WTC11 (cell line): ENCODE results near the gene MORN1. TPM values are rescaled to one million over a fixed set of nuclear protein-coding genes. Genes with fewer than 3 reads are reported as not detected.

Experiments used
- ATAC-seq: fragments of 200-7000 bp; cut with Tn5 transposase; 2 replicates; pipeline ENCODE4 v1.10.0; 2021; ENCODE audit warnings: mild to moderate bottlenecking, moderate library complexity
- CTCF ChIA-PET: fragments of 300-600 bp; sonication (Branson Sonifier 250); formaldehyde crosslinking; loops from one replicate; lab custom pipeline; 2021; ENCODE audit warnings: antibody characterized with exemption; lab: Charles Lee
- POLR2A ChIA-PET: fragments of 350-600 bp; sonication (Branson Sonifier 250); formaldehyde crosslinking; loops from one replicate; lab custom pipeline; 2021; ENCODE audit warnings: antibody characterized with exemption; lab: Charles Lee
- DNase-seq: peaks from one replicate; pipeline ENCODE4 v3.0.0; 2021; ENCODE audit warnings: low spot score
- H3K27ac Mint-ChIP-seq: 2 replicates; pipeline ENCODE4 v1.8.0; 2021; ENCODE audit warnings: mixed read lengths
- H3K27me3 Mint-ChIP-seq: 2 replicates; pipeline ENCODE4 v1.8.0; 2021; ENCODE audit warnings: low read depth, mild to moderate bottlenecking, moderate library complexity, mixed read lengths
- H3K36me3 Mint-ChIP-seq: 2 replicates; pipeline ENCODE4 v1.8.0; 2021; ENCODE audit warnings: mixed read lengths
- H3K4me1 Mint-ChIP-seq: 2 replicates; pipeline ENCODE4 v1.8.0; 2022; ENCODE audit warnings: mixed read lengths
- H3K4me3 Mint-ChIP-seq: 2 replicates; pipeline ENCODE4 v1.8.0; 2021; ENCODE audit warnings: mild to moderate bottlenecking, moderate library complexity, mixed read lengths
- H3K9me3 Mint-ChIP-seq: 2 replicates; pipeline ENCODE4 v1.8.0; 2021; ENCODE audit warnings: mixed read lengths
- ARID4B ChIP-seq: sonication (generic); formaldehyde crosslinking; IDR thresholded peaks from 2 replicates; pipeline ENCODE4 v1.8.0; 2023; ENCODE audit warnings: missing genetic modification reagents, mild to moderate bottlenecking, borderline replicate concordance
- ATF1 ChIP-seq: sonication (generic); formaldehyde crosslinking; IDR thresholded peaks from 2 replicates; pipeline ENCODE4 v1.8.1; 2023; ENCODE audit warnings: mild to moderate bottlenecking, moderate library complexity, missing genetic modification reagents
- CDX4 ChIP-seq: fragments of 250-450 bp; sonication (Bioruptor Pico); IDR thresholded peaks from 2 replicates; pipeline ENCODE4 v1.9.0; 2021; ENCODE audit warnings: moderate library complexity, mild to moderate bottlenecking, inconsistent platforms, borderline replicate concordance
- CREB1 ChIP-seq: sonication (generic); formaldehyde crosslinking; IDR thresholded peaks from 2 replicates; pipeline ENCODE4 v1.8.0; 2023; ENCODE audit warnings: mild to moderate bottlenecking, missing genetic modification reagents
- E2F5 ChIP-seq: sonication (generic); formaldehyde crosslinking; IDR thresholded peaks from 2 replicates; pipeline ENCODE4 v1.8.1; 2022; ENCODE audit warnings: mild to moderate bottlenecking, moderate library complexity, missing genetic modification reagents
- ELF4 ChIP-seq: sonication (generic); formaldehyde crosslinking; IDR thresholded peaks from 2 replicates; pipeline ENCODE4 v1.8.1; 2022; ENCODE audit warnings: low read depth, mild to moderate bottlenecking, moderate library complexity, missing genetic modification reagents
- ERG ChIP-seq: fragments of 250-450 bp; sonication (Bioruptor Pico); IDR thresholded peaks from 2 replicates; pipeline ENCODE4 v1.8.0; 2021; ENCODE audit warnings: mild to moderate bottlenecking
- ESRRA ChIP-seq: sonication (generic); formaldehyde crosslinking; IDR thresholded peaks from 2 replicates; pipeline ENCODE4 v1.8.1; 2022; ENCODE audit warnings: mild to moderate bottlenecking, missing genetic modification reagents, borderline replicate concordance
- ETV6 ChIP-seq: sonication (generic); formaldehyde crosslinking; IDR thresholded peaks from 2 replicates; pipeline ENCODE4 v1.8.1; 2022; ENCODE audit warnings: mild to moderate bottlenecking, missing genetic modification reagents
- FOXP4 ChIP-seq: sonication (generic); formaldehyde crosslinking; IDR thresholded peaks from 2 replicates; pipeline ENCODE4 v1.8.0; 2022; ENCODE audit warnings: mild to moderate bottlenecking, missing genetic modification reagents
- GABPB1 ChIP-seq: sonication (generic); formaldehyde crosslinking; IDR thresholded peaks from 2 replicates; pipeline ENCODE4 v1.8.1; 2023; ENCODE audit warnings: mild to moderate bottlenecking, missing genetic modification reagents
- GRHL2 ChIP-seq: fragments of 250-450 bp; sonication (Bioruptor Pico); IDR thresholded peaks from 2 replicates; pipeline ENCODE4 v1.8.0; 2022; ENCODE audit warnings: mild to moderate bottlenecking, moderate library complexity; ENCODE audit not compliant: insufficient replicate concordance, severe bottlenecking
- KAT7 ChIP-seq: sonication (generic); formaldehyde crosslinking; IDR thresholded peaks from 2 replicates; pipeline ENCODE4 v1.8.1; 2023; ENCODE audit warnings: missing genetic modification reagents, mild to moderate bottlenecking, borderline replicate concordance
- NR3C1 ChIP-seq: sonication (generic); formaldehyde crosslinking; conservative IDR thresholded peaks from 2 replicates; pipeline ENCODE4 v1.8.1; 2023; ENCODE audit warnings: low read depth, mild to moderate bottlenecking, missing genetic modification reagents
- SMAD4 ChIP-seq: sonication (generic); formaldehyde crosslinking; IDR thresholded peaks from 2 replicates; pipeline ENCODE4 v1.8.0; 2022; ENCODE audit warnings: mild to moderate bottlenecking, missing genetic modification reagents
- STAT6 ChIP-seq: sonication (generic); formaldehyde crosslinking; conservative IDR thresholded peaks from 2 replicates; pipeline ENCODE4 v1.8.1; 2023; ENCODE audit warnings: mild to moderate bottlenecking, low read depth, missing genetic modification reagents, moderate library complexity
- TEAD1 ChIP-seq: sonication (generic); formaldehyde crosslinking; IDR thresholded peaks from 2 replicates; pipeline ENCODE4 v1.8.0; 2022; ENCODE audit warnings: mild to moderate bottlenecking, missing genetic modification reagents
- TP53 ChIP-seq: sonication (generic); formaldehyde crosslinking; IDR thresholded peaks from 2 replicates; pipeline ENCODE4 v1.8.1; 2023; ENCODE audit warnings: mild to moderate bottlenecking, missing genetic modification reagents
- USF1 ChIP-seq: sonication (generic); formaldehyde crosslinking; IDR thresholded peaks from 2 replicates; pipeline ENCODE4 v1.8.0; 2022; ENCODE audit warnings: mild to moderate bottlenecking, missing genetic modification reagents
- ZNF317 ChIP-seq: sonication (generic); formaldehyde crosslinking; IDR thresholded peaks from 2 replicates; pipeline ENCODE4 v1.8.1; 2023; ENCODE audit warnings: low read depth, mild to moderate bottlenecking, moderate library complexity, missing genetic modification reagents, borderline replicate concordance
- ZNF396 ChIP-seq: fragments of 250-450 bp; sonication (Bioruptor Pico); IDR thresholded peaks from 2 replicates; pipeline ENCODE4 v1.8.0; 2021; ENCODE audit warnings: mild to moderate bottlenecking, moderate library complexity, borderline replicate concordance
- ZNF423 ChIP-seq: fragments of 250-450 bp; sonication (Bioruptor Pico); IDR thresholded peaks from 2 replicates; pipeline ENCODE4 v2.1.2; 2022; ENCODE audit warnings: mild to moderate bottlenecking, moderate library complexity
- ZNF671 ChIP-seq: fragments of 250-450 bp; sonication (Bioruptor Pico); IDR thresholded peaks from 2 replicates; pipeline ENCODE4 v1.8.0; 2021; ENCODE audit warnings: mild to moderate bottlenecking
- total RNA-seq: library from RNA; stranded (reverse); gene quantifications from 3 replicates; pipeline ENCODE4 v1.2.3, GENCODE V29; 2021

The MORN1 gene
- total RNA-seq, 1 experiment from 2014 or later = 14.5 TPM

GRCh38 chr1:2288311-2288710 is 103.0 kb downstream of the MORN1 start:
- TF ChIP-seq ESRRA (no peak), ATF1 (CRISPR knock-in tag) (no peak), ZNF317 (CRISPR knock-in tag) (no peak), TP53 (CRISPR knock-in tag) (no peak), CDX4 (CRISPR knock-in tag) (no peak), SMAD4 (CRISPR knock-in tag) (no peak), ERG (CRISPR knock-in tag) (no peak), ETV6 (CRISPR knock-in tag) (no peak), NR3C1 (no peak), KAT7 (CRISPR knock-in tag) (no peak), GABPB1 (no peak), ZNF396 (no peak), USF1 (CRISPR knock-in tag) (no peak), STAT6 (CRISPR knock-in tag) (no peak), ZNF423 (CRISPR knock-in tag) (no peak), CREB1 (CRISPR knock-in tag) (no peak), GRHL2 (CRISPR knock-in tag) (no peak), TEAD1 (CRISPR knock-in tag) (no peak)
- peaks cover 44% of the 10 kb centered on the region for H3K4me1 Mint-ChIP-seq
- POLR2A ChIA-PET = no interaction called here
- no peak overlapping the region for H3K4me3 Mint-ChIP-seq
- H3K36me3 Mint-ChIP-seq = no peaks in the 10 kb centered on the region
- H3K9me3 Mint-ChIP-seq = no peaks in the 10 kb centered on the region
- H3K27me3 Mint-ChIP-seq = no peaks in the 10 kb centered on the region
- no peak for DNase-seq
- peak overlapping the region; percentile 89 for H3K27ac Mint-ChIP-seq
- ATAC-seq = no peak
- CTCF ChIA-PET = interaction anchor here (0.6 to 1.2 kb wide), 2 partner anchors 22 to 93 kb away, joined by 3 read pairs; partner anchors contain the start of gene FAAP20

- ChIA-PET POLR2A (no interaction called here), CTCF (interaction anchor here (0.7 kb wide), 1 partner anchor 780 kb away, joined by 3 read pairs; no protein-coding TSS in a partner anchor)
- H3K9me3 Mint-ChIP-seq = no peaks in the 10 kb centered on the region
- DNase-seq = no peak
- H3K4me1 Mint-ChIP-seq = peaks cover 43% of the 10 kb centered on the region
- no peaks in the 10 kb centered on the region for H3K36me3 Mint-ChIP-seq
- H3K4me3 Mint-ChIP-seq = no peak overlapping the region
- no peak overlapping the region for H3K27ac Mint-ChIP-seq
- no peaks in the 10 kb centered on the region for H3K27me3 Mint-ChIP-seq
- ATAC-seq = no peak
- no peak for TF ChIP-seq E2F5 (CRISPR knock-in tag)
- no peak for TF ChIP-seq ARID4B (CRISPR knock-in tag)
- no peak for TF ChIP-seq ELF4 (CRISPR knock-in tag)
- TF ChIP-seq GABPB1 = no peak
- no peak for TF ChIP-seq ZNF671 (CRISPR knock-in tag)
- no peak for TF ChIP-seq FOXP4 (CRISPR knock-in tag)
Observed at GRCh38 chr1:2287649-2288048, 103.7 kb downstream of the MORN1 start.
